Measurements from ENCODE around the gene FOXO3. TPM values are rescaled to one million over a fixed set of nuclear protein-coding genes. Genes with fewer than 3 reads are reported as not detected.

FOXO3 gene
- total and polyA plus RNA-seq, 9 donors: 21.8 to 37.1 (median 29.1) TPM

- Histone ChIP-seq H3K4me3 (ENCODE audit: low read length) (peak overlapping the region; percentile 100), H3K27ac (ENCODE audit: low read length) (peak overlapping the region; percentile 52), H3K9me3 (replicated peaks; ENCODE audit: control insufficient read depth, low read depth, low read length) (no peaks in the 10 kb centered on the region), H3K4me1 (ENCODE audit: control insufficient read depth, insufficient read depth, low read length) (peaks cover 29% of the 10 kb centered on the region), H3K27me3 (ENCODE audit: control insufficient read depth, insufficient read depth, low read length) (no peaks in the 10 kb centered on the region), H3K36me3 (ENCODE audit: control insufficient read depth, insufficient read depth, low read length) (peaks cover 7% of the 10 kb centered on the region)
- WGBS (ENCODE audit: insufficient coverage): 28% methylated on average over 46 of the region's 46 CpGs
- no peak for DNase-seq
Observed at GRCh38 chr6:108561742-108562502, 1.2 kb downstream of the FOXO3 start.

GRCh38 chr6:108562503-108562993, 1.8 kb downstream of the FOXO3 start:
- WGBS (ENCODE audit: insufficient coverage): 0% methylated on average over 3 of the region's 17 CpGs
- Histone ChIP-seq H3K4me3 (ENCODE audit: low read length) (peak overlapping the region; percentile 100), H3K36me3 (ENCODE audit: control insufficient read depth, insufficient read depth, low read length) (peaks cover 12% of the 10 kb centered on the region), H3K27ac (ENCODE audit: low read length) (peak overlapping the region; percentile 52), H3K9me3 (replicated peaks; ENCODE audit: control insufficient read depth, low read depth, low read length) (no peaks in the 10 kb centered on the region), H3K27me3 (ENCODE audit: control insufficient read depth, insufficient read depth, low read length) (no peaks in the 10 kb centered on the region), H3K4me1 (ENCODE audit: control insufficient read depth, insufficient read depth, low read length) (peaks cover 22% of the 10 kb centered on the region)
- peak; percentile 77 for DNase-seq

GRCh38 chr6:108563292-108563691, 2.6 kb downstream of the FOXO3 start:
- Histone ChIP-seq H3K36me3 (ENCODE audit: control insufficient read depth, insufficient read depth, low read length) (peaks cover 12% of the 10 kb centered on the region), H3K27ac (ENCODE audit: low read length) (no peak overlapping the region), H3K4me1 (ENCODE audit: control insufficient read depth, insufficient read depth, low read length) (peaks cover 22% of the 10 kb centered on the region), H3K9me3 (replicated peaks; ENCODE audit: control insufficient read depth, low read depth, low read length) (no peaks in the 10 kb centered on the region), H3K4me3 (ENCODE audit: low read length) (no peak overlapping the region), H3K27me3 (ENCODE audit: control insufficient read depth, insufficient read depth, low read length) (no peaks in the 10 kb centered on the region)
- no peak for DNase-seq
- 74% methylated on average over 4 of the region's 8 CpGs for WGBS (ENCODE audit: insufficient coverage)

- H3K27me3 ChIP-seq (ENCODE audit: control insufficient read depth, insufficient read depth, low read length): no peaks in the 10 kb centered on the region
- no peak overlapping the region for H3K27ac ChIP-seq (ENCODE audit: low read length)
- DNase-seq: no peak
- peaks cover 16% of the 10 kb centered on the region for H3K36me3 ChIP-seq (ENCODE audit: control insufficient read depth, insufficient read depth, low read length)
- peaks cover 22% of the 10 kb centered on the region for H3K4me1 ChIP-seq (ENCODE audit: control insufficient read depth, insufficient read depth, low read length)
- no peak overlapping the region for H3K4me3 ChIP-seq (ENCODE audit: low read length)
- H3K9me3 ChIP-seq (replicated peaks; ENCODE audit: control insufficient read depth, low read depth, low read length): no peaks in the 10 kb centered on the region
- no CpG with 5 or more reads among the region's 3 CpGs for WGBS (ENCODE audit: insufficient coverage)
Observed at GRCh38 chr6:108564178-108564577, 3.5 kb downstream of the FOXO3 start.

GRCh38 chr6:108565091-108565766, 4.5 kb downstream of the FOXO3 start:
- H3K4me3 ChIP-seq (ENCODE audit: low read length): no peak overlapping the region

GRCh38 chr6:108565893-108566292, 5.2 kb downstream of the FOXO3 start:
- Histone ChIP-seq H3K4me1 (ENCODE audit: control insufficient read depth, insufficient read depth, low read length) (peaks cover 22% of the 10 kb centered on the region), H3K4me3 (ENCODE audit: low read length) (no peak overlapping the region), H3K27me3 (ENCODE audit: control insufficient read depth, insufficient read depth, low read length) (no peaks in the 10 kb centered on the region), H3K27ac (ENCODE audit: low read length) (peak overlapping the region; percentile 65), H3K36me3 (ENCODE audit: control insufficient read depth, insufficient read depth, low read length) (peaks cover 23% of the 10 kb centered on the region), H3K9me3 (replicated peaks; ENCODE audit: control insufficient read depth, low read depth, low read length) (no peaks in the 10 kb centered on the region)
- WGBS (ENCODE audit: insufficient coverage): 0% methylated on average over 3 of the region's 4 CpGs
- DNase-seq: peak; percentile 85

More at GRCh38 chr6:108565091-108565766, 4.5 kb downstream of the FOXO3 start:
- peak overlapping the region; percentile 65 for H3K27ac ChIP-seq (ENCODE audit: low read length)
- H3K9me3 ChIP-seq (replicated peaks; ENCODE audit: control insufficient read depth, low read depth, low read length): no peaks in the 10 kb centered on the region
- H3K4me1 ChIP-seq (ENCODE audit: control insufficient read depth, insufficient read depth, low read length): peaks cover 22% of the 10 kb centered on the region
- peaks cover 21% of the 10 kb centered on the region for H3K36me3 ChIP-seq (ENCODE audit: control insufficient read depth, insufficient read depth, low read length)
- 33% methylated on average over 1 of the region's 4 CpGs for WGBS (ENCODE audit: insufficient coverage)
- H3K27me3 ChIP-seq (ENCODE audit: control insufficient read depth, insufficient read depth, low read length): no peaks in the 10 kb centered on the region
- DNase-seq: peak; percentile 18

- Histone ChIP-seq H3K36me3 (ENCODE audit: control insufficient read depth, insufficient read depth, low read length) (peaks cover 23% of the 10 kb centered on the region), H3K4me3 (ENCODE audit: low read length) (no peak overlapping the region), H3K27ac (ENCODE audit: low read length) (peak overlapping the region; percentile 65), H3K27me3 (ENCODE audit: control insufficient read depth, insufficient read depth, low read length) (no peaks in the 10 kb centered on the region), H3K4me1 (ENCODE audit: control insufficient read depth, insufficient read depth, low read length) (peaks cover 22% of the 10 kb centered on the region), H3K9me3 (replicated peaks; ENCODE audit: control insufficient read depth, low read depth, low read length) (no peaks in the 10 kb centered on the region)
- DNase-seq: no peak
Observed at GRCh38 chr6:108566406-108566805, 5.7 kb downstream of the FOXO3 start.

- Histone ChIP-seq H3K27ac (ENCODE audit: low read length) (no peak overlapping the region), H3K9me3 (replicated peaks; ENCODE audit: control insufficient read depth, low read depth, low read length) (no peaks in the 10 kb centered on the region), H3K4me3 (ENCODE audit: low read length) (no peak overlapping the region), H3K36me3 (ENCODE audit: control insufficient read depth, insufficient read depth, low read length) (peaks cover 25% of the 10 kb centered on the region), H3K27me3 (ENCODE audit: control insufficient read depth, insufficient read depth, low read length) (no peaks in the 10 kb centered on the region), H3K4me1 (ENCODE audit: control insufficient read depth, insufficient read depth, low read length) (peaks cover 9% of the 10 kb centered on the region)
- no peak for DNase-seq
- WGBS (ENCODE audit: insufficient coverage): 97% methylated on average over 3 of the region's 5 CpGs
Observed at GRCh38 chr6:108568101-108568500, 7.4 kb downstream of the FOXO3 start.

GRCh38 chr6:108568551-108569305, 8.0 kb downstream of the FOXO3 start:
- no CpG with 5 or more reads among the region's 3 CpGs for WGBS (ENCODE audit: insufficient coverage)
- no peak for DNase-seq
- H3K9me3 ChIP-seq (replicated peaks; ENCODE audit: control insufficient read depth, low read depth, low read length): no peaks in the 10 kb centered on the region
- no peak overlapping the region for H3K4me3 ChIP-seq (ENCODE audit: low read length)
- H3K27me3 ChIP-seq (ENCODE audit: control insufficient read depth, insufficient read depth, low read length): no peaks in the 10 kb centered on the region
- H3K27ac ChIP-seq (ENCODE audit: low read length): no peak overlapping the region
- H3K4me1 ChIP-seq (ENCODE audit: control insufficient read depth, insufficient read depth, low read length): peaks cover 9% of the 10 kb centered on the region
- H3K36me3 ChIP-seq (ENCODE audit: control insufficient read depth, insufficient read depth, low read length): peaks cover 28% of the 10 kb centered on the region

- Histone ChIP-seq H3K27ac (ENCODE audit: low read length) (no peak overlapping the region), H3K36me3 (ENCODE audit: control insufficient read depth, insufficient read depth, low read length) (peaks cover 28% of the 10 kb centered on the region), H3K27me3 (ENCODE audit: control insufficient read depth, insufficient read depth, low read length) (no peaks in the 10 kb centered on the region), H3K4me3 (ENCODE audit: low read length) (no peak overlapping the region), H3K9me3 (replicated peaks; ENCODE audit: control insufficient read depth, low read depth, low read length) (no peaks in the 10 kb centered on the region), H3K4me1 (ENCODE audit: control insufficient read depth, insufficient read depth, low read length) (peaks cover 6% of the 10 kb centered on the region)
- DNase-seq: no peak
- WGBS (ENCODE audit: insufficient coverage): no CpG with 5 or more reads among the region's 1 CpG
Observed at GRCh38 chr6:108570517-108570916, 9.8 kb downstream of the FOXO3 start.
